Fibroblast of skin of left quadriceps (primary cell): Measurements from ENCODE around the gene EIF3I.

ENCODE experiments used
- DNase-seq, 2 experiments: peaks; one replicate each; pipeline ENCODE4 v3.0.0-alpha.2; 2013; ENCODE audit warnings: low read depth in 2 of 2

The EIF3I gene

DNA sequence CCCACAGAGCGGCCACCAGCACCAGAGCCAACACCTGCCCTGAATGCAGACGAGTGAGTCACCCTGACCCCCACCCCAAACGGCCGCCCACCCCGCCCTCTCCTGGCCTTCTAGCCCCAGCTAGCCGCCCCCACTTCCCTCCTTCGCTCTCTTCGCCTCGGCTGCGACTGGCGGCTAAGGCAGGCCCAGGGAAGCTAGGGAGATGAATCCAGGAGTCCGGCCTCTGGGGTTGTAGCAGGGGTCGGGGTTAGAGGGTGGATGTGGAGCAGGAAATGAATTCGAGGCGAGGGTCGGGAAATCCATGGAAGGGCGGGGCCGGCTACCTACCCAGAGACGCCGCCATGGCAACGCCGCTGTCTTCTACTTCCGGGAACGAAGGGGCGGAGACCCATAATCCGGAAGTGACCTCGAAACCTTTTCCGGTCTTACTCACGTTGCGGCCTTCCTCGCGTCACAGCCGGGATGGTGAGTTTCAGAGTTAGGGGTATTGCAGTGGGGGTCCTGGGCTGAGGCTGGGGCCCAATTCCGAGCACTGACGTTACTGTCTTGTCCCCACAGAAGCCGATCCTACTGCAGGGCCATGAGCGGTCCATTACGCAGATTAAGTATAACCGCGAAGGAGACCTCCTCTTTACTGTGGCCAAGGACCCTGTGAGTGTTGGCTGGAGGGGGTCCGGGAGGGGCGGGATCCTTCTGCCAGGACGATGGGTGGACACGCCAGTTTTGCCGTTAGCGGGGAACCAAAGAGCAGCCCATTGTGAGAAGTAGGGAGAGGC, at the start of gene EIF3I, which contains the start of gene TMEM234:
Gene EIF3I, plus strand, starts transcription at position 428 of the 776 bp plus-strand sequence. Its CDS starts 35 bp downstream, at position 463.
Gene TMEM234, minus strand, starts transcription at position 374 of the 776 bp plus-strand sequence. Its CDS starts 31 bp downstream, at position 343.
- DNase-seq: peak; percentile 69 to 73

DNA sequence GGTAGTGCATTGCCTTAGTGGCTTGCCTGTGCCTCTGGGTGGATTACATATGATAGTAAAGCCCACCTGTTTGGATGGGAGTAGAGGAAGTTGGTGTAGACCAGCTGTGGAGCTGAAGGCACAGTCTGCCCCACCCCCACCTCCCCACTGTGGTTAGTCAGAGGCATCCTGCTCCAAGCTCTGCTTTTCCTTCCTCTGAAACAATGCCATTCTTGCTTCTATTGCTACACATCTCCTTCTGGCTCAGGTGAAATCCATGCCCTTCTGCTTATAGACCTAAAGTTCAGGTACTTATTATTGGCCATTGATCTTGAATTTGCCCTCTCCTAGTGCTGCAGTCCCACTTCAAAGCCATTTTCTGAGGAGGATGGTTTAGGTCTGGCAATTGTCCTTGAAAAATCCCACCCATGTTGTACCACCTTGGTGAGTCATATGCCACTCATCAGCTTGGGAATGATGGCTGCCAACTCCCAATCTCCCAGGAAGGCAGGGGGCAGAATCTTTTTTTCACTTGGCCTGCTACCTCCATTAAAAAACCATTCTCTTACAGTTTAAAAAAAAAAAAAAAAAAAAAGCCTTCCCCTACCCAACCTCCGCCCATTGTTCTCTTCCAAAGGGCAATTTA, 49.5 kb upstream of the EIF3I start:
- no peak for DNase-seq

GRCh38 chr1:32178380-32179192, 43.6 kb upstream of the EIF3I start:
- no peak for DNase-seq

DNA sequence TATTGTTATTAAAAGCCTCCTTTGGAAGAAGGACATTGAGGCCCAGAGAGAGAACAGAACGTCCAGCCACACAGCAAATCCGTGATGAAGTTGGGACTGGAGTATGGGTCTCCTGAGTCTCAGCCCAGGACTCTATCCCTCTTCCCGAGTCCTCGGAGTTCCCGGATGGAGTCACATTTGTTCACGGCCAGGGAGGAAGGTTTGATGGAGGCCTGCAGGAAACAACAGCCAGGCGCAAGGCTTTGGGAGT, 43.1 kb upstream of the EIF3I start:
- DNase-seq: no peak

GRCh38 chr1:32179443-32180185, 42.6 kb upstream of the EIF3I start, which contains the start of gene TXLNA:
Gene TXLNA, plus strand, starts transcription at chr1:32179675. Its CDS starts 671 bp downstream, at chr1:32180346.
- peak; percentile 74 to 80 for DNase-seq

DNA sequence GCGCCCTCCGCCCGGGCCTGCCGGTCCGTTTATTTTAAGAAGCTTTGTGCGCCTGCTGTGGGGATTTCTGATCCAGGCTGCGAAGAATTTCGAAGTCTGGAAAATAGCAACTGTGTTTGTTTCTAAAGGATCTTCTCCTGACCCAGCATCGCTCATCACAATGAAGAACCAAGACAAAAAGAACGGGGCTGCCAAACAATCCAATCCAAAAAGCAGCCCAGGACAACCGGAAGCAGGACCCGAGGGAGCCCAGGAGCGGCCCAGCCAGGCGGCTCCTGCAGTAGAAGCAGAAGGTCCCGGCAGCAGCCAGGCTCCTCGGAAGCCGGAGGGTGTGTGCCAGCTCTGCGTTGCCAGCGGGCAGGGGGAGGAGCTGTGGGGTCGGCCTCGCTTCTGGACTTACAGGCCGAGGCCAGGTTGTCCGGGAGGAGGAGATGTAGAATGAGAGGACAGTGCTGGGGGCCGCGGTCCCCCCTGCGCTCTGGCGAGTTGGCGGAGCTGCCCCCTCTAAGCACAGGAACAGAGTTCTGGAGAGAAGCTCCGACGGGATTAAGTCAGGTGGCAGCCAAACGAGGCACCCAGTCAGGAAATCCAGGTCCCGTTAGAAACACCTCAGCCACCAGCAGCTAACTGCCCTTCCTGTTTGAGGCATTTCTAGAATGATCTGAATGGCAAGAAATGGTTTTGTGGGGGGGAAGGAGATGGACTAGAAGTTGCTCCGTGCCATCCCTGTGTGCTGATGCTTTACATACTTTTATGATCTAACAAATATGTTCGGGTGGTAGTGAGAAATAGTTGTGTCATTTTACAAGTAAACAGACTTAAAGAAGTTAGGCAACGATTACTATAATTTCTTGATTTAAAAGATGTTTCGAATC, 41.8 kb upstream of the EIF3I start:
- no peak for DNase-seq

DNA sequence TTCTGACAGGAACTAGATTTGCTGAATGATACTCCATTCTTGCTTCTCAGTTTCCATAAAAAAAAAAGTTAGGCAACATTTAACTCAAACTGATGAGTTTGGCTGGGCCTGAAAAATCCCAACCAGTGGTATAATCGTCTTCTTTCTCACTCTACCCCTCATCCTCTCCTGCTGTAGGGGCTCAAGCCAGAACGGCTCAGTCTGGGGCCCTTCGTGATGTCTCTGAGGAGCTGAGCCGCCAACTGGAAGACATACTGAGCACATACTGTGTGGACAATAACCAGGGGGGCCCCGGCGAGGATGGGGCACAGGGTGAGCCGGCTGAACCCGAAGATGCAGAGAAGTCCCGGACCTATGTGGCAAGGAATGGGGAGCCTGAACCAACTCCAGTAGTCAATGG, 41.1 kb upstream of the EIF3I start:
- no peak for DNase-seq

DNA sequence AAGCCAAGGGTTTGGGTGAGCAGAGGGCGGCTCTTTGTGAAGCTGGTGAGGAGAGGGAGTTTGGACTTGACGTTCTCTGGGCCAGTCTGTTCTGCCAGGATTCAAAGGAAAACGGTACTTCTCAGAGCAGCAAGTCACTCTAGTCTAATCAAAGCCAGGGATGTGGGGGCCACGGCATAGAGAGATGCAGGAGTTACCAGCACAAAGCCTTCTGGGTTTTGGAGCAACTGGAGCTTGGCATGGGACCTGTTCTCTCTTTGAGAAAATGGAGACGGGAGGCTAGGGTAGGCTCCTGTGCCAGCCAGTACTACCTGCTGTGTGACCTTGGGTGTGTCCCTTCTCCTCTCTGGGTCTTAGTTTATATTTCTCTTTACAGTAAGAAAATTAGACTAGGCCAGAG, 40.6 kb upstream of the EIF3I start:
- DNase-seq: no peak

DNA sequence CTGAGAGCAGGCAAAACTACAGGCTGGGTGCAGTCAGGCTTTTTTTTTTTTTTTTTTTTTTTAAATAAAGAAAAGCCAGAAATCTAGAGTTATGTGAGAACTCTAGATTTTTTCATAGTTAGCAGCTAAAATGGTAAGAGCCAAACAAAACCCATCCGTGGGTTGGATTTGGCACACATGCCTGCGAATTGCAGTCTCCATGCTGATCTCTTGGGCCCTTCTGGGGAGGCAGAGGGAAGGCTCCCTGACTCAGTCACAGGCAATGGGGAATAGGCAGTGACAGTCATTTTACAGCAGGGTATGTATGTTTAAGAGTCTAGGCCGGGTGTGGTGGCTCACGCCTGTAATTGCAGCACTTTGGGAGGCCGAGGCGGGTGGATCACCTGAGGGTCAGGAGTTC, 40.1 kb upstream of the EIF3I start:
- no peak for DNase-seq

DNA sequence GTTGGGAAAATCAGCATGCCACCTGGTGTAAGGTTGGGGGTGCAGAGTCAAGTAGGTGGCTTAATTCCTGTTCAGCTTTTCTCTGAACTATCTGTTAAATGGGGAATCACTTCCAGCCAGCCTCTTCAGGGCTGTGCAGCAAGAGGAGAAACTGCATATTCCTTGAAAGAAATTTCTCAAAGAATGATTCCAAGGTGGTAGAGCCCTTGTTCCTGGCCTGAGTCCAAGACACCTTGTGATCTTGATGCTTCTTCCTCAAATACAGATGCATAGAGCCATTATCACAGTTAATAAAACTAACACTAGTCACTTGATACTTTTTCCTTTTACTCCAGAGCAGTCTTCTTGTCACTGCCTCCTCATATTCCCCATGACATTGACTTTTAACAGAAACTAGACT, 37.6 kb upstream of the EIF3I start:
- no peak for DNase-seq

DNA sequence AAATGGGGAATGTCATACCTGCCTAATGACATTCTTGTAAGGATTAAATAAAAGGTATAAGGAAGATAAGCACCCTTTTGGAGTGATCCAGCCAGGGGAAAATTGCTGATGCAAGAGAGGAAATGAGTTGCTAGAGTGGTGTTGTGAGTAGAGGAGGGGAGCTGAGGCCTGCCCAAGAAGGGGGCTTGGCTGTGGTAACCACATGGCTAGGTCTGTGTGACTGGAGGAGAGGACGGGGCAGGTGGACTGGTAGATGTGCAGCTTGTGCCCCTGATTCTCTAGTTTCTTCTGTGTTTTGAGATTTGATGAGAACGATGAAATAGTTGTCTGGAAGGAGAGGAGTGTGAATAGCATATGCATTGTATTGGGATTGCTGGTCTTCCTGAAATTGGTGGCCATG, 36.1 kb upstream of the EIF3I start:
- DNase-seq: no peak

DNA sequence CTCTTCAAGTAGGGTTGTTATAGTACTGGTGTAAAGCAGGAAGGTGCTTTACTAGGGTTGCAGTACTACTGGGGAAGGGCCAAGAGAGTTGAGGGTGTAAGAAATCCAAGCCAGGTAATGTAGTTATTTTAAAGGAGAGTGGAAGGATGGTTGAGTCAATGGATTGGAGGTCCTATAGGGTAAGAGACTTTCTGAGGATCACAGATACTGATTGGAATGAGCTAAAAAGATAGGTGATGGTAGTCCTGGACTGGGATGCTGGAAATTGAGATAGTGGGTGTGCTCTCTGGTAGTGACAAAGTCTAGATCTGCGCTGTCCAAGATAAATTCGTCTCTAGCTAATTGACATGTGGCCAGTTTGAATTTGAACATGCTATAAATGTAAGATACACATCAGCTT, 35.7 kb upstream of the EIF3I start:
- DNase-seq: no peak

- no peak for DNase-seq
Observed at GRCh38 chr1:32187850-32188249, 34.4 kb upstream of the EIF3I start.

- no peak for DNase-seq
Observed at GRCh38 chr1:32192220-32192948, 29.8 kb upstream of the EIF3I start.

GRCh38 chr1:32194984-32195383, 27.2 kb upstream of the EIF3I start:
- DNase-seq: no peak

DNA sequence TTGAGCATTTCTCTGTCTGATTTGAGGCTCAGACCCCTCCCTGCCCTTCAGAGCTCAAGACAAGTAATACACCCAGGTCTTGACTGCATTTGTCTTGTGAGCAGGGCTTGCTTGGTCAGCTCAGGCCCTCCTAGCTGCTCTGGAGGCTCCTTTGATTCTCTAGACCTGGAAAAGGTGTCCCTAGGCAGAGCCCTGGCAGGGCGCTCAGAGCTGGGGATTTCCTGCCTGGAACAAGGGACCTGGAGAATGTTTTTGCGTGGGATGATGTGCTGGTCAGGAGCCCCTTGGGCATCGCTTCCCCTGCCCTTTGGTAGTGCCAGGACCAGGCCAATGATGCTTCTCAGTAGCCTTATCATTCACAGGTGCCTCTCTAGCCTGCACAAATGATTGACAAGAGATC, 26.7 kb upstream of the EIF3I start:
- DNase-seq: no peak

DNA sequence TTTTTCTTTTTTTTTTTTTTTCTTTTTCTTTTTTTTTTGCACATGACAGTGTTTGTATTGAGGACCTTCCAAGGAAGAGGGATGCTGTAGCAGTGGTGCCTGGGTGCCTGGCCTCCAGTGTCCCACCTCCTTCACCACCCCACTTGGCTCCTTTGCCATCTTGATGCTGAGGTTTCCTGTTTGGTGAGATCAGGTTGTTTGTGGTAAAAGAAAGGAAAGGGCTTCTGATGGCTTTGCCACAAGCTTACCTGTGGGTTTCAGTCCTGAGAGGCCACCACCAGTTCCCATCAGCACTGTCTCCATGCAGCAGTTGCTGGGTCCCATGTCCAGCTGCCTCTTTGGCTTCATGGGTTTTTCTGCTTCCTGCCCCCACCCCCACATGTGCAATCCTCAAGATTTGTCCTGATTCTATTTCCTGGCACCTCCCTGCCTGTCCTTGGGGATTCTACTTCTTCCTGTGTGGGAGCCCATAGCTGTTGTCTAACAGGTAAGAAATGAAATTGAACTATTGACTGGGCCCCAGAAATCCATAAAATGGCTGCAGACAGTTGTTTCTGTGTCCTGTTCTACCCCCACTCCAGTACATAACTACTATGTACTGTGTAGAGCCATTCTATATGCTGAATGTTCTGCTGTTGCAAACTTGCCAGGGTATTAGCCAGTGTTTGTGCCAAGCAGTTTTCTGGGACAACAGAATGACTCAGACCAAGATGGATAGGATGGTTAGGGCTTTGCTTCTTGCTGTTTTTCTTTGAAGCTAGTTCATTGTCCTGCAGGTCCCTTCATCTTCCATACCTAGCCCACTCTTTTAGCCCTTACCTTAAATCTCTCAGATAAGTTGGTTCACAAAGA, 26.0 kb upstream of the EIF3I start:
- DNase-seq: no peak

DNA sequence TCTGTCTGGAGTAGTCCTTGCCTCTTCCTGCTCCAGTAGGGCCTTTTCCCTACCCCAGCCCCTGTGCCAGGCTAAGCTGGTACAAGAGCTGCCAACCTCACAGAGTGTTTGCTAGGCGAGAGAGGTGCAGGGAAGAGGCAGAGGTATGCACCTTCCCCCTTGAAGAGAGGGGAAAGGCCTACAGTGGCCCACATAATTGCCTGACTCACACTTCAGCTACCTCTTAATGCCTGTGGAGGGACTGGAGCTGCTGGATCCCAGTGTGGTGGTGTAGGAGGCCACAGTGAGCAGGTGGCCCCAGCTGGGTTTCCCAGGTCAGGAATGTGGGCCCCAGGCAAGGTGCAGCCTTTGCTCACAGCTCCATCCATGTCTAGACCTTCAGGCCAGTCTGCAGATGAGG, 25.1 kb upstream of the EIF3I start:
- no peak for DNase-seq

DNA sequence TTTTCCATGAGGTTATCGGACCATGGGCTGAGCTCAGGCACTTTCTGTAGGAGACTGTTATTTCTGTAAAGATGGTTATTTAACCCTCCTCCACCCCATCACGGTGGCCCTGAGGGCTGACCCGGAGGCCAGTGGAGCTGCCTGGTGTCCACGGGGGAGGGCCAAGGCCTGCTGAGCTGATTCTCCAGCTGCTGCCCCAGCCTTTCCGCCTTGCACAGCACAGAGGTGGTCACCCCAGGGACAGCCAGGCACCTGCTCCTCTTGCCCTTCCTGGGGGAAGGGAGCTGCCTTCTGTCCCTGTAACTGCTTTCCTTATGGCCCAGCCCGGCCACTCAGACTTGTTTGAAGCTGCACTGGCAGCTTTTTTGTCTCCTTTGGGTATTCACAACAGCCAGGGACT, 24.4 kb upstream of the EIF3I start:
- DNase-seq: no peak
